Mesenchymal stem cell (in vitro differentiated cells and primary cell): ENCODE data around the gene PTPRE.

ENCODE experiments used
- DNase-seq: peaks from one replicate; pipeline ENCODE4 v3.0.0-alpha.2; 2013
- H2AFZ ChIP-seq: one replicate; pipeline ENCODE4 v1.6.1; 2013; ENCODE audit warnings: low read depth, mild to moderate bottlenecking, control low read depth, inconsistent platforms, low read length, moderate library complexity
- H2AK5ac ChIP-seq: 2 replicates; pipeline ENCODE4 v1.6.1; 2013; ENCODE audit warnings: low read length, moderate library complexity, mild to moderate bottlenecking, inconsistent platforms; ENCODE audit not compliant: severe bottlenecking
- H2BK120ac ChIP-seq: one replicate; pipeline ENCODE4 v1.6.1; 2013; ENCODE audit warnings: low read depth, mild to moderate bottlenecking, inconsistent platforms, low read length, moderate library complexity
- H2BK12ac ChIP-seq, 2 experiments: one replicate each; pipeline ENCODE4 v1.6.1; 2013; ENCODE audit warnings: inconsistent platforms in 2 of 2, low read length in 2 of 2, mild to moderate bottlenecking in 2 of 2, moderate library complexity in 2 of 2, control low read depth in 1 of 2
- H2BK15ac ChIP-seq: one replicate; pipeline ENCODE4 v1.6.1; 2013; ENCODE audit warnings: mild to moderate bottlenecking, low read depth, inconsistent platforms; ENCODE audit not compliant: poor library complexity, severe bottlenecking
- H2BK5ac ChIP-seq: 2 replicates; pipeline ENCODE4 v1.6.1; 2013; ENCODE audit warnings: low read depth, mild to moderate bottlenecking, low read length, control low read depth, inconsistent platforms; ENCODE audit not compliant: poor library complexity, severe bottlenecking
- H3K14ac ChIP-seq, 2 experiments: one replicate each; pipeline ENCODE4 v1.6.1; 2013; ENCODE audit warnings: inconsistent platforms in 2 of 2, low read length in 2 of 2, control low read depth in 1 of 2, mild to moderate bottlenecking in 1 of 2, moderate library complexity in 1 of 2
- H3K18ac ChIP-seq, 2 experiments: one replicate each; pipeline ENCODE4 v1.6.1; 2013; ENCODE audit warnings: inconsistent platforms in 2 of 2, low read length in 2 of 2, control low read depth in 1 of 2, low read depth in 1 of 2, mild to moderate bottlenecking in 1 of 2
- H3K23ac ChIP-seq, 2 experiments: one replicate each; pipeline ENCODE4 v1.6.1; 2013; ENCODE audit warnings: inconsistent platforms in 2 of 2, low read length in 2 of 2, mild to moderate bottlenecking in 2 of 2, moderate library complexity in 2 of 2, control low read depth in 1 of 2
- H3K27ac ChIP-seq: 2 replicates; pipeline ENCODE4 v1.5.1; 2013; ENCODE audit warnings: mild to moderate bottlenecking, moderate library complexity, low read length, control low read depth, inconsistent platforms; ENCODE audit not compliant: poor library complexity, severe bottlenecking
- H3K27me3 ChIP-seq, 2 experiments: 2 replicates each; pipeline versions ENCODE4 v1.6.1 to v1.7.0; 2013; ENCODE audit warnings: low read length in 2 of 2, mild to moderate bottlenecking in 2 of 2, moderate library complexity in 2 of 2, control low read depth in 1 of 2, inconsistent platforms in 1 of 2; ENCODE audit not compliant: control insufficient read depth in 1 of 2, insufficient read depth in 1 of 2
- H3K36me3 ChIP-seq, 2 experiments: 2 replicates each; pipeline versions ENCODE4 v1.6.1 to v1.7.0; 2013; ENCODE audit warnings: low read length in 2 of 2, control low read depth in 1 of 2, inconsistent platforms in 1 of 2, low read depth in 1 of 2, mild to moderate bottlenecking in 1 of 2; ENCODE audit not compliant: insufficient read depth in 2 of 2, control insufficient read depth in 1 of 2
- H3K4ac ChIP-seq, 2 experiments: one replicate each; pipeline ENCODE4 v1.6.1; 2013; ENCODE audit warnings: inconsistent platforms in 2 of 2, low read length in 2 of 2, mild to moderate bottlenecking in 2 of 2, moderate library complexity in 2 of 2, control low read depth in 1 of 2, low read depth in 1 of 2
- H3K4me1 ChIP-seq: 2 replicates; pipeline ENCODE4 v1.6.1; 2013; ENCODE audit warnings: low read depth, low read length, control low read depth; ENCODE audit not compliant: control insufficient read depth, insufficient read depth
- H3K4me2 ChIP-seq: 2 replicates; pipeline ENCODE4 v1.6.1; 2013; ENCODE audit warnings: low read length, mild to moderate bottlenecking, inconsistent platforms; ENCODE audit not compliant: poor library complexity, severe bottlenecking
- H3K4me3 ChIP-seq, 2 experiments: 2 replicates each; pipeline versions ENCODE4 v1.5.1 to v1.7.0; 2013; ENCODE audit warnings: low read length in 2 of 2, mild to moderate bottlenecking in 2 of 2, control low read depth in 1 of 2, low read depth in 1 of 2; ENCODE audit not compliant: insufficient read depth in 1 of 2
- H3K79me1 ChIP-seq: replicated peaks from 2 replicates; pipeline ENCODE4 v1.6.1; 2013; ENCODE audit warnings: mild to moderate bottlenecking, control low read depth, low read length, inconsistent platforms; ENCODE audit not compliant: poor library complexity, severe bottlenecking
- H3K9ac ChIP-seq: 2 replicates; pipeline ENCODE4 v1.7.0; 2013; ENCODE audit warnings: mild to moderate bottlenecking, low read length, moderate library complexity
- H3K9me3 ChIP-seq: 2 replicates; pipeline ENCODE4 v1.7.0; 2013; ENCODE audit warnings: mild to moderate bottlenecking, low read length; ENCODE audit not compliant: control insufficient read depth
- H4K8ac ChIP-seq: one replicate; pipeline ENCODE4 v1.6.1; 2013; ENCODE audit warnings: inconsistent platforms, mild to moderate bottlenecking, low read length, moderate library complexity
- H4K91ac ChIP-seq: one replicate; pipeline ENCODE4 v1.6.1; 2013; ENCODE audit warnings: mild to moderate bottlenecking, low read length, inconsistent platforms
- WGBS: methylation state at CpG from one replicate; pipeline ENCODE4 v1.1.7; 2013; ENCODE audit warnings: mixed read lengths; 5-methylcytosine and 5-hydroxymethylcytosine counted together

The PTPRE gene

GRCh38 chr10:128058106-128058749, 151.3 kb downstream of the PTPRE start:
- H2AFZ ChIP-seq, result no peak overlapping the region
- DNase-seq, result no peak
- H3K4me3 ChIP-seq, result no peak overlapping the region
- no peak overlapping the region for H2BK12ac ChIP-seq
- no peak overlapping the region for H3K4me2 ChIP-seq
- H2BK15ac ChIP-seq, result no peak overlapping the region
- no peaks in the 10 kb centered on the region for H3K9me3 ChIP-seq
- peaks cover 16 to 33% of the 10 kb centered on the region in 2 experiments for H3K36me3 ChIP-seq
- H4K91ac ChIP-seq, result no peak overlapping the region
- no peak overlapping the region for H2AK5ac ChIP-seq
- no peak overlapping the region for H3K14ac ChIP-seq
- WGBS, result 90% methylated on average over 8 of the region's 9 CpGs
- no peak overlapping the region for H3K4ac ChIP-seq
- H3K27me3 ChIP-seq, result no peaks in the 10 kb centered on the region
- H3K23ac ChIP-seq, result no peak overlapping the region
- H2BK120ac ChIP-seq, result no peak overlapping the region
- H3K18ac ChIP-seq, result no peak overlapping the region
- H3K79me1 ChIP-seq, result no peaks in the 10 kb centered on the region
- no peak overlapping the region for H4K8ac ChIP-seq
- H3K4me1 ChIP-seq, result peaks cover 5% of the 10 kb centered on the region
- no peak overlapping the region for H3K27ac ChIP-seq
- no peak overlapping the region for H2BK5ac ChIP-seq
- H3K9ac ChIP-seq, result no peak overlapping the region

DNA sequence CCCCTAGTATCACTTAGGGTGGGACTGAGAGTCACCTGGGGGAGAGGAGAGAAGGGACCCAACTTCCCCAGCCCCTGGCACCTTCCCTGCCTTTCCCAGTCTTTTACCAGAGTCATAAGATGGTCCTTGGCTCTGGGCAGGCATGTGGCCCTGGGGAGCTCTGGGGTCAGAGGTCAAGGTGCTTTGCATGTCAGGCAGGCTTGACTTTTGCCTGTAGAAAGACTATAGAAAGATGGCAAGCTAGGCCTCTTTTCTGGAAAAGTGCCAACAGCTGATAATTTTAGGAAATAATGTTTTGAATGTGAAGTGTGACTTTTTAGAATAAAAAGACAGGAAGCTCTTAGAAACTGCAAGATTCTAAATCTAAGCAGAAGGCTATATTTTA, 151.8 kb downstream of the PTPRE start:
- H2BK120ac ChIP-seq, result no peak overlapping the region
- no peak overlapping the region for H2BK5ac ChIP-seq
- H3K23ac ChIP-seq, result no peak overlapping the region
- no peak overlapping the region for H2BK15ac ChIP-seq
- H2BK12ac ChIP-seq, result no peak overlapping the region
- no peak overlapping the region for H3K27ac ChIP-seq
- H3K9ac ChIP-seq, result no peak overlapping the region
- no peak overlapping the region for H4K91ac ChIP-seq
- no peak overlapping the region for H3K4ac ChIP-seq
- H3K18ac ChIP-seq, result no peak overlapping the region
- H2AK5ac ChIP-seq, result no peak overlapping the region
- peaks cover 7% of the 10 kb centered on the region for H3K4me1 ChIP-seq
- H3K9me3 ChIP-seq, result no peaks in the 10 kb centered on the region
- H3K4me2 ChIP-seq, result no peak overlapping the region
- H4K8ac ChIP-seq, result no peak overlapping the region
- no peak for DNase-seq
- no peak overlapping the region for H3K14ac ChIP-seq
- peaks cover 17 to 32% of the 10 kb centered on the region in 2 experiments for H3K36me3 ChIP-seq
- no peak overlapping the region for H2AFZ ChIP-seq
- no peak overlapping the region for H3K4me3 ChIP-seq
- H3K27me3 ChIP-seq, result no peaks in the 10 kb centered on the region
- H3K79me1 ChIP-seq, result no peaks in the 10 kb centered on the region

- 89% methylated on average over 15 of the region's 15 CpGs for WGBS
- no peak overlapping the region for H2BK15ac ChIP-seq
- no peaks in the 10 kb centered on the region for H3K79me1 ChIP-seq
- H2BK5ac ChIP-seq, result no peak overlapping the region
- no peak overlapping the region for H2AFZ ChIP-seq
- no peak overlapping the region for H3K4me3 ChIP-seq
- H2BK12ac ChIP-seq, result no peak overlapping the region
- peaks cover 17 to 33% of the 10 kb centered on the region in 2 experiments for H3K36me3 ChIP-seq
- no peak for DNase-seq
- H3K23ac ChIP-seq, result no peak overlapping the region
- H3K18ac ChIP-seq, result no peak overlapping the region
- H2BK120ac ChIP-seq, result no peak overlapping the region
- H3K27ac ChIP-seq, result no peak overlapping the region
- peaks cover 14% of the 10 kb centered on the region for H3K4me1 ChIP-seq
- no peak overlapping the region for H4K8ac ChIP-seq
- no peak overlapping the region for H2AK5ac ChIP-seq
- H3K14ac ChIP-seq, result no peak overlapping the region
- H3K9ac ChIP-seq, result no peak overlapping the region
- no peak overlapping the region for H3K4ac ChIP-seq
- no peaks in the 10 kb centered on the region for H3K9me3 ChIP-seq
- peak overlapping the region; percentile 52 for H4K91ac ChIP-seq
- no peaks in the 10 kb centered on the region for H3K27me3 ChIP-seq
- H3K4me2 ChIP-seq, result no peak overlapping the region
These were observed 152.5 kb downstream of the PTPRE start for GRCh38 chr10:128059266-128059981.

- no peak overlapping the region for H2AK5ac ChIP-seq
- H3K36me3 ChIP-seq, result peaks cover 17 to 29% of the 10 kb centered on the region in 2 experiments
- H3K27ac ChIP-seq, result no peak overlapping the region
- H3K4me2 ChIP-seq, result no peak overlapping the region
- H2AFZ ChIP-seq, result no peak overlapping the region
- H2BK5ac ChIP-seq, result no peak overlapping the region
- H3K18ac ChIP-seq, result no peak overlapping the region
- peak overlapping the region; percentile 52 for H4K91ac ChIP-seq
- H3K79me1 ChIP-seq, result no peaks in the 10 kb centered on the region
- no peak overlapping the region for H2BK15ac ChIP-seq
- H3K4me3 ChIP-seq, result no peak overlapping the region
- H2BK12ac ChIP-seq, result peak overlapping the region in 1 of 2 experiments; percentile 21
- no peak overlapping the region for H4K8ac ChIP-seq
- no peaks in the 10 kb centered on the region for H3K27me3 ChIP-seq
- no peak overlapping the region for H2BK120ac ChIP-seq
- no peak overlapping the region for H3K14ac ChIP-seq
- H3K23ac ChIP-seq, result no peak overlapping the region
- 40% methylated on average over 1 of the region's 1 CpG for WGBS
- DNase-seq, result no peak
- H3K9me3 ChIP-seq, result no peaks in the 10 kb centered on the region
- H3K9ac ChIP-seq, result no peak overlapping the region
- peaks cover 18% of the 10 kb centered on the region for H3K4me1 ChIP-seq
- H3K4ac ChIP-seq, result no peak overlapping the region
These were observed 153.0 kb downstream of the PTPRE start for GRCh38 chr10:128059982-128060293.
